GM12878 (cell line): ENCODE results near the gene CFB. TPM values are rescaled to one million over a fixed set of nuclear protein-coding genes. Genes with fewer than 3 reads are reported as not detected.

Experiments used
- ATAC-seq: fragments of 200-7000 bp; cut with Tn5 transposase; 3 replicates; pipeline ENCODE4 v1.9.1; 2020; ENCODE audit warnings: mild to moderate bottlenecking, moderate library complexity
- BruUV-seq: library from RNA; stranded (reverse); fragments of 400-500 nt; replicated peaks from 2 replicates; lab custom pipeline; 2021; lab: Mats Ljungman, UMichigan
- CTCF ChIA-PET: fragments of 300-600 bp; sonication (Branson Sonifier 250); formaldehyde crosslinking; extraction: SDS; loops from one replicate; lab custom pipeline; 2021; ENCODE audit warnings: inconsistent platforms; lab: Yijun Ruan, JAX
- POLR2A ChIA-PET: fragments of 350-600 bp; formaldehyde crosslinking; extraction: SDS; loops from one replicate; lab custom pipeline; 2021; ENCODE audit warnings: inconsistent platforms; lab: Charles Lee
- RAD21 ChIA-PET: fragments of 300-600 bp; sonication (Branson Sonifier 250); formaldehyde crosslinking; loops from one replicate; lab custom pipeline; 2023; ENCODE audit warnings: antibody characterized with exemption; ENCODE audit not compliant: unreplicated experiment; lab: Charles Lee
- SMC1A ChIA-PET: fragments of 300-600 bp; sonication (Branson Sonifier 250); formaldehyde crosslinking; loops from one replicate; lab custom pipeline; 2023; ENCODE audit not compliant: unreplicated experiment, uncharacterized antibody; lab: Charles Lee
- DNase-seq: peaks from one replicate; pipeline ENCODE4 v3.0.0-alpha.2; 2011; ENCODE audit warnings: low read depth, low spot score
- FAIRE-seq: peaks from 3 replicates; lab custom pipeline; 2011; peaks lifted over from hg19 to GRCh38; lab: Jason Lieb, UNC
- H2AFZ ChIP-seq: 2 replicates; pipeline ENCODE4 v1.6.0; 2011; ENCODE audit warnings: low read depth, low read length, control low read depth; ENCODE audit not compliant: control insufficient read depth
- H3K27ac ChIP-seq: 2 replicates; pipeline ENCODE4 v1.5.1; 2011; ENCODE audit warnings: control low read depth; ENCODE audit not compliant: control insufficient read depth, insufficient read depth
- H3K27me3 ChIP-seq, 2 experiments: replicated peaks in 1 of 2; 2 replicates each; pipeline versions ENCODE4 v1.6.0 to v1.6.1; 2011; ENCODE audit warnings: low read length in 1 of 2; ENCODE audit not compliant: control insufficient read depth in 2 of 2, insufficient read depth in 2 of 2
- H3K36me3 ChIP-seq, 2 experiments: 2 replicates each; pipeline ENCODE4 v1.5.1; 2011; ENCODE audit warnings: low read length in 1 of 2; ENCODE audit not compliant: control insufficient read depth in 2 of 2, insufficient read depth in 2 of 2
- H3K4me1 ChIP-seq: 2 replicates; pipeline ENCODE4 v1.6.1; 2011; ENCODE audit warnings: mild to moderate bottlenecking, low read length, moderate library complexity, mixed read lengths; ENCODE audit not compliant: control insufficient read depth, insufficient read depth
- H3K4me2 ChIP-seq: 2 replicates; pipeline ENCODE4 v1.6.0; 2011; ENCODE audit warnings: control low read depth; ENCODE audit not compliant: control insufficient read depth, insufficient read depth
- H3K4me3 ChIP-seq: fragments of 200-600 bp; sonication (generic); 2 replicates; pipeline ENCODE4 v1.5.1; 2016
- H3K79me2 ChIP-seq: 2 replicates; pipeline ENCODE4 v1.6.0; 2011; ENCODE audit warnings: low read length; ENCODE audit not compliant: control insufficient read depth, insufficient read depth
- H3K9ac ChIP-seq: 2 replicates; pipeline ENCODE4 v1.8.0; 2011; ENCODE audit warnings: low read length, control low read depth, mixed read lengths; ENCODE audit not compliant: control insufficient read depth, insufficient read depth
- H3K9me3 ChIP-seq: replicated peaks from 3 replicates; pipeline ENCODE4 v1.5.1; 2011; ENCODE audit warnings: mild to moderate bottlenecking, low read length; ENCODE audit not compliant: control insufficient read depth, insufficient read depth
- H4K20me1 ChIP-seq: 2 replicates; pipeline ENCODE4 v1.6.0; 2011; ENCODE audit not compliant: control insufficient read depth, insufficient read depth
- BHLHE40 ChIP-seq, 2 experiments: fragments of 450-650 bp in 1 of 2; IDR thresholded peaks; 2 replicates each; pipeline ENCODE4 v1.6.1; 2011 to 2017; ENCODE audit warnings: low read depth in 2 of 2, borderline replicate concordance in 1 of 2, improper control_type of control experiment in 1 of 2, low read length in 1 of 2, mild to moderate bottlenecking in 1 of 2
- CREB1 ChIP-seq: IDR thresholded peaks from 2 replicates; pipeline ENCODE4 v1.6.1; 2012; ENCODE audit warnings: low read depth, mild to moderate bottlenecking, inconsistent platforms
- CREM ChIP-seq: IDR thresholded peaks from 2 replicates; pipeline ENCODE4 v1.6.1; 2014; ENCODE audit warnings: antibody characterized with exemption, low read depth
- GABPA ChIP-seq: IDR thresholded peaks from 2 replicates; pipeline ENCODE4 v1.6.1; 2014; ENCODE audit warnings: antibody characterized with exemption, low read depth, mild to moderate bottlenecking, inconsistent platforms
- IRF5 ChIP-seq: fragments of 450-650 bp; IDR thresholded peaks from 2 replicates; pipeline ENCODE4 v1.6.1; 2017; ENCODE audit warnings: borderline replicate concordance
- MEF2A ChIP-seq: IDR thresholded peaks from 2 replicates; pipeline ENCODE4 v1.6.1; 2011; ENCODE audit warnings: low read depth, mild to moderate bottlenecking, low read length, moderate library complexity; ENCODE audit not compliant: insufficient read depth
- RAD21 ChIP-seq: IDR thresholded peaks from 2 replicates; pipeline ENCODE4 v1.6.1; 2011; ENCODE audit warnings: mild to moderate bottlenecking, low read depth, low read length, moderate library complexity; ENCODE audit not compliant: insufficient read depth
- SREBF1 ChIP-seq: IDR thresholded peaks from 2 replicates; pipeline ENCODE4 v1.6.1; 2012; ENCODE audit warnings: mild to moderate bottlenecking, low read length
- SRF ChIP-seq, 2 experiments: IDR thresholded peaks; 2 replicates each; pipeline ENCODE4 v1.6.1; 2011; ENCODE audit warnings: low read depth in 2 of 2, low read length in 2 of 2, mild to moderate bottlenecking in 1 of 2, moderate library complexity in 1 of 2
- SUPT20H ChIP-seq: IDR thresholded peaks from 2 replicates; pipeline ENCODE4 v1.6.1; 2011; ENCODE audit warnings: low read depth, mild to moderate bottlenecking, low read length, moderate library complexity, borderline replicate concordance; ENCODE audit not compliant: control insufficient read depth
- ZNF207 ChIP-seq: fragments of 450-650 bp; IDR thresholded peaks from 2 replicates; pipeline ENCODE4 v1.6.1; 2014; ENCODE audit warnings: antibody characterized with exemption, mild to moderate bottlenecking, borderline replicate concordance
- ZNF274 ChIP-seq: IDR thresholded peaks from one replicate; pipeline ENCODE4 v1.8.0; 2011; ENCODE audit not compliant: insufficient read length, insufficient read depth
- WGBS: methylation state at CpG from one replicate; pipeline ENCODE4 v1.1.6; 2016; ENCODE audit warnings: low lambda C conversion rate; ENCODE audit not compliant: insufficient replicate concordance, insufficient coverage; ENCODE audit errors: missing lambda C conversion rate; 5-methylcytosine and 5-hydroxymethylcytosine counted together
- in situ Hi-C: fragments of 300-500 bp; cut with MboI; formaldehyde crosslinking; loops from 9 replicates; pipeline ENCODE4 v1.14.3; 2018; ENCODE audit warnings: mixed read lengths
- intact Hi-C: fragments of 100-400 bp; cut with micrococcal nuclease; formaldehyde crosslinking; loops from one replicate; pipeline ENCODE4 v1.14.2; 2022; ENCODE audit not compliant: unreplicated experiment
- polyA plus RNA-seq, 11 experiments: library from polyadenylated mRNA; depleted of rRNA in 4 of 11; unstranded in 6 of 11; stranded (reverse) in 5 of 11; fragments of >200 nt; fragmentation: Nextera tagmentation in 4 of 11; fragmentation: Illumina TruSeq in 1 of 11; extraction: Ambion mirVana in 4 of 11; extraction: Trizol in 1 of 11; gene quantifications; 1 replicate in 1 of 11; 2 replicates in 10 of 11; pipeline versions ENCODE4 v1.2.1 to v1.2.3, GENCODE V29; 2011 to 2016; ENCODE audit warnings: inconsistent platforms in 2 of 11, missing spikeins in 2 of 11, low read depth in 1 of 11
- total RNA-seq, 4 experiments: library from RNA; depleted of rRNA in 3 of 4; stranded (reverse); fragments of >200 nt in 3 of 4; fragmentation: Illumina TruSeq in 1 of 4; extraction: Trizol in 1 of 4; gene quantifications; 2 replicates each; pipeline versions ENCODE4 v1.2.1 to v1.2.3, GENCODE V29; 2013 to 2021
- TF ChIP-seq, protein P1 (sequence below): fragments of 450-650 bp; IDR thresholded peaks from 2 replicates; pipeline ENCODE4 v1.6.1; 2017; ENCODE audit warnings: mild to moderate bottlenecking, moderate library complexity
- TF ChIP-seq, protein P2 (sequence below): fragments of 450-650 bp; IDR thresholded peaks from 2 replicates; pipeline ENCODE4 v1.6.1; 2017; ENCODE audit warnings: mild to moderate bottlenecking, moderate library complexity

The CFB gene
- total and polyA plus RNA-seq, 10 of the 15 experiments (the other 5 are each of a cell fraction or from before 2014, with no cell fraction given), result 0.09 to 1.7 (median 0.44) TPM; not detected in 7

GRCh38 chr6:31946370-31946885 lies 533 bp downstream of the CFB start:
- intact Hi-C loops, result no loop called here
- peaks cover 0 to 3% of the 10 kb centered on the region in 2 experiments; a peak in 3 of 4 replicates for H3K27me3 ChIP-seq
- H3K27ac ChIP-seq, result no peak overlapping the region
- SMC1A ChIA-PET, result no interaction called here
- in situ Hi-C loops, result no loop called here
- FAIRE-seq (no peak), DNase-seq (no peak), ATAC-seq (no peak)
- H3K36me3 ChIP-seq, result no peaks in the 10 kb centered on the region; a peak in 1 of 4 replicates
- no peaks in the 10 kb centered on the region for H3K79me2 ChIP-seq
- POLR2A ChIA-PET, result interaction anchor here (0.5 kb wide), 1 partner anchor 114 kb away, joined by 7 read pairs; no protein-coding TSS in a partner anchor
- BruUV-seq, result no TSS peak
- peaks cover 3% of the 10 kb centered on the region; the same call in 1 of the 2 replicates for H3K4me1 ChIP-seq
- no peak overlapping the region for H3K9ac ChIP-seq
- no peaks in the 10 kb centered on the region for H4K20me1 ChIP-seq
- no peak overlapping the region for H2AFZ ChIP-seq
- CTCF ChIA-PET, result interaction anchor here (0.8 kb wide), 1 partner anchor 77 kb away, joined by 3 read pairs; no protein-coding TSS in a partner anchor
- no peaks in the 10 kb centered on the region for H3K9me3 ChIP-seq
- no peak overlapping the region for H3K4me2 ChIP-seq
- H3K4me3 ChIP-seq, result no peak overlapping the region
- RAD21 ChIA-PET, result no interaction called here
- 48% methylated on average over 11 of the region's 11 CpGs for WGBS
- TF ChIP-seq SUPT20H (no peak), IRF5 (no peak), ZNF274 (no peak), CREM (no peak), ZNF207 (no peak), BHLHE40 (IDR thresholded peaks at IDR 0.05; ENCODE audit: borderline replicate concordance in 1 of 2, low read depth in 2 of 2, low read length in 1 of 2) (no peak), SRF (IDR thresholded peaks at IDR 0.05; ENCODE audit: low read depth in 2 of 2, low read length in 2 of 2) (no peak), GABPA (no peak), MEF2A (no peak), RAD21 (no peak), CREB1 (no peak), SREBF1 (no peak)
- TF ChIP-seq, protein P1, sequence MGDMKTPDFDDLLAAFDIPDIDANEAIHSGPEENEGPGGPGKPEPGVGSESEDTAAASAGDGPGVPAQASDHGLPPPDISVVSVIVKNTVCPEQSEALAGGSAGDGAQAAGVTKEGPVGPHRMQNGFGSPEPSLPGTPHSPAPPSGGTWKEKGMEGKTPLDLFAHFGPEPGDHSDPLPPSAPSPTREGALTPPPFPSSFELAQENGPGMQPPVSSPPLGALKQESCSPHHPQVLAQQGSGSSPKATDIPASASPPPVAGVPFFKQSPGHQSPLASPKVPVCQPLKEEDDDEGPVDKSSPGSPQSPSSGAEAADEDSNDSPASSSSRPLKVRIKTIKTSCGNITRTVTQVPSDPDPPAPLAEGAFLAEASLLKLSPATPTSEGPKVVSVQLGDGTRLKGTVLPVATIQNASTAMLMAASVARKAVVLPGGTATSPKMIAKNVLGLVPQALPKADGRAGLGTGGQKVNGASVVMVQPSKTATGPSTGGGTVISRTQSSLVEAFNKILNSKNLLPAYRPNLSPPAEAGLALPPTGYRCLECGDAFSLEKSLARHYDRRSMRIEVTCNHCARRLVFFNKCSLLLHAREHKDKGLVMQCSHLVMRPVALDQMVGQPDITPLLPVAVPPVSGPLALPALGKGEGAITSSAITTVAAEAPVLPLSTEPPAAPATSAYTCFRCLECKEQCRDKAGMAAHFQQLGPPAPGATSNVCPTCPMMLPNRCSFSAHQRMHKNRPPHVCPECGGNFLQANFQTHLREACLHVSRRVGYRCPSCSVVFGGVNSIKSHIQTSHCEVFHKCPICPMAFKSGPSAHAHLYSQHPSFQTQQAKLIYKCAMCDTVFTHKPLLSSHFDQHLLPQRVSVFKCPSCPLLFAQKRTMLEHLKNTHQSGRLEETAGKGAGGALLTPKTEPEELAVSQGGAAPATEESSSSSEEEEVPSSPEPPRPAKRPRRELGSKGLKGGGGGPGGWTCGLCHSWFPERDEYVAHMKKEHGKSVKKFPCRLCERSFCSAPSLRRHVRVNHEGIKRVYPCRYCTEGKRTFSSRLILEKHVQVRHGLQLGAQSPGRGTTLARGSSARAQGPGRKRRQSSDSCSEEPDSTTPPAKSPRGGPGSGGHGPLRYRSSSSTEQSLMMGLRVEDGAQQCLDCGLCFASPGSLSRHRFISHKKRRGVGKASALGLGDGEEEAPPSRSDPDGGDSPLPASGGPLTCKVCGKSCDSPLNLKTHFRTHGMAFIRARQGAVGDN, result no peak
- TF ChIP-seq, protein P2, sequence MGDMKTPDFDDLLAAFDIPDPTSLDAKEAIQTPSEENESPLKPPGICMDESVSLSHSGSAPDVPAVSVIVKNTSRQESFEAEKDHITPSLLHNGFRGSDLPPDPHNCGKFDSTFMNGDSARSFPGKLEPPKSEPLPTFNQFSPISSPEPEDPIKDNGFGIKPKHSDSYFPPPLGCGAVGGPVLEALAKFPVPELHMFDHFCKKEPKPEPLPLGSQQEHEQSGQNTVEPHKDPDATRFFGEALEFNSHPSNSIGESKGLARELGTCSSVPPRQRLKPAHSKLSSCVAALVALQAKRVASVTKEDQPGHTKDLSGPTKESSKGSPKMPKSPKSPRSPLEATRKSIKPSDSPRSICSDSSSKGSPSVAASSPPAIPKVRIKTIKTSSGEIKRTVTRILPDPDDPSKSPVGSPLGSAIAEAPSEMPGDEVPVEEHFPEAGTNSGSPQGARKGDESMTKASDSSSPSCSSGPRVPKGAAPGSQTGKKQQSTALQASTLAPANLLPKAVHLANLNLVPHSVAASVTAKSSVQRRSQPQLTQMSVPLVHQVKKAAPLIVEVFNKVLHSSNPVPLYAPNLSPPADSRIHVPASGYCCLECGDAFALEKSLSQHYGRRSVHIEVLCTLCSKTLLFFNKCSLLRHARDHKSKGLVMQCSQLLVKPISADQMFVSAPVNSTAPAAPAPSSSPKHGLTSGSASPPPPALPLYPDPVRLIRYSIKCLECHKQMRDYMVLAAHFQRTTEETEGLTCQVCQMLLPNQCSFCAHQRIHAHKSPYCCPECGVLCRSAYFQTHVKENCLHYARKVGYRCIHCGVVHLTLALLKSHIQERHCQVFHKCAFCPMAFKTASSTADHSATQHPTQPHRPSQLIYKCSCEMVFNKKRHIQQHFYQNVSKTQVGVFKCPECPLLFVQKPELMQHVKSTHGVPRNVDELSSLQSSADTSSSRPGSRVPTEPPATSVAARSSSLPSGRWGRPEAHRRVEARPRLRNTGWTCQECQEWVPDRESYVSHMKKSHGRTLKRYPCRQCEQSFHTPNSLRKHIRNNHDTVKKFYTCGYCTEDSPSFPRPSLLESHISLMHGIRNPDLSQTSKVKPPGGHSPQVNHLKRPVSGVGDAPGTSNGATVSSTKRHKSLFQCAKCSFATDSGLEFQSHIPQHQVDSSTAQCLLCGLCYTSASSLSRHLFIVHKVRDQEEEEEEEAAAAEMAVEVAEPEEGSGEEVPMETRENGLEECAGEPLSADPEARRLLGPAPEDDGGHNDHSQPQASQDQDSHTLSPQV, result no peak
